MV-4-11 (cell line): ENCODE results near the gene SERPINA3.
A peak's percentile ranks its signal among the peaks of the same experiment; 100 is the strongest.
"Not testable (repeated sequence)": the region's sequence is repeated elsewhere in the genome, so short reads cannot be mapped to it uniquely, and the experiment has no call there.

Experiments
- DNase-seq: peaks from one replicate; lab custom pipeline; 2025; lab: John Stamatoyannopoulos, UW

The SERPINA3 gene

DNA sequence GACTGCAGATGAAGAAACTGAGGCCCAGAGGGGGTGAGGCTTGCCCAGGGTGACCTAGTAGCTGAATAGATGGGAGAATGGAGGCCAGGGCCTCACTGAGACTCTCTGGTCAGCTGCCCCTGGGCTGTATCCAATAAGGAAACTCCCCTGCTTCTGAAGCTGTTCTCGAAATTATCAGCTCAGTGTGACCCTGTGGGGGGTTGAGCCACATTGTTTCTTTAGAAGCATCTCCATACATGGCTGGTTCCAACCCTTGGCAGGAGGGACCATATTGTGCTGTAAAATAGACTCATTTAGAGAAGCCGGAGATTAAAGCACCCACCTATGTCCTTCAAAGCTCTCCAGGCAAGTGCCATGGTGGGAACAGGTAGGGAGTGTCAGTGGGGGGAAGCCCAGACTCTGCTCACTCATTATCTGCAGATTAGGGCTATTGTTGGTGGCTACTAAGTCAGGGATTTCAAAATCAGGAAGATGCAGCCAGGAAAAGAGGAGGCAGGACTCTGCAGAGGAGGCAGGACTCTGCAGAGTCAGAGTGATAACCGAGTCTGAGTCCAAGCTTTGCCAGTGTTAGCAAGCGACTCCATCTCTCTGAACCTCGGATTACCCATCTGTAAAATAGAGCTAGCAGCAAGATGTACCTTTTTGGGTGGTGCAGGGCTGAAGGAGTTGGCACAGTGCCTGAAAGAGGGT lies 27.5 kb upstream of the SERPINA3 start:
- DNase-seq, result no peak

- DNase-seq, result no peak
These were observed 25.6 kb upstream of the SERPINA3 start for GRCh38 chr14:94586635-94587034.

- no peak for DNase-seq
These were observed 23.9 kb upstream of the SERPINA3 start for GRCh38 chr14:94588311-94588710.

GRCh38 chr14:94591073-94591472 lies 21.1 kb upstream of the SERPINA3 start:
- no peak for DNase-seq

- DNase-seq, result no peak
These were observed 20.3 kb upstream of the SERPINA3 start for GRCh38 chr14:94591871-94592270.

GRCh38 chr14:94592457-94592856 lies 19.7 kb upstream of the SERPINA3 start:
- DNase-seq, result no peak

DNA sequence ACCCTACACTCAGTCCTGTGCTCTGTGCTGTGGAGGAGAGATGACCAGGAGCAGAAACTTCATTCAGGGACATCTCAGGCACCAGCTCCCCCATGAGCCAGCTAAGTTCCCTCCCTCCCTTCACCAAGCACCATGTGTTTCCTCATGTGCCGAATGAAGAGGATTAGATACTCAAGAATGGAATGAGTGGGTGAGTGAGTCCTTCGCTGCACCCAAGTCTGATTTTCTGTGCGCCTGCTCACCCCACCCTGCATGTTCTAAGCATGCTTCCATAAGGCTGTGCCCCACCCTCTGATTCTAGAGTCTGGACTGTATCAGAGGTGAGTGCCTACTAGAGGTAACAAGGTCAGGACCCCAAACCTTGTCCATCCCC lies 18.8 kb upstream of the SERPINA3 start:
- no peak for DNase-seq

DNA sequence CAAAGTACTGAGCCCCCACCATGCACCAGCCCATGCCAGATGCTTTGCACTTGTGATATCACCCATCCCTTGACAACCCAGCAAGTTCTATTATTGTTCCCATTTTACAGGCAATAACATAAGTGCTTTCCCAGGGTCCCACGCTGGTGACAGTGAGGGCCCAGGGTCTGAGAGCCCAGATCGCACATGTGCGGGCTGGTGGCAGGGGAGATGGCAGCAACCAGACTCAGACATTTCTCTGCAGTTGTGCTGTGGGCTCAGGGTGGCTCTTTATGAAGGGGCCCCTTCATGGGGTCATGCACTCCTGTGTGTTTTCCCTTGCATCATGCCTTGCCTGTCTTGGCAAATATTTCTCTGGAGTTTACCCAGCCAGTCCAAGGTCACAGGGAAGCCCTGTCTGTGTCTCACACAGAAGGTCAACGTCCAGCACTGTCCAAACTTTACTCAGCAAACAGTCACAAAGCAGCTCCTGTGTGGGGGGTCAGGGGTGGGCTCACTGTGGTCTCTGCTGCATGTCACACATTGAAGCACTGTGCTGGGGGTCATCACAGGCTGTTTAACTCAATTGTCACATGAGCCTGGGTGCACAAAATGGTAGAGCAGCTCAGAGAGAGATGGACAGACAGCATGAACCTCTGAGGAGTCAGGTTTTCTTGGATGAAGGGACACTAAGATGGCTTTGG lies 18.3 kb upstream of the SERPINA3 start:
- no peak for DNase-seq

GRCh38 chr14:94594441-94594840 lies 17.8 kb upstream of the SERPINA3 start:
- DNase-seq, result no peak

DNA sequence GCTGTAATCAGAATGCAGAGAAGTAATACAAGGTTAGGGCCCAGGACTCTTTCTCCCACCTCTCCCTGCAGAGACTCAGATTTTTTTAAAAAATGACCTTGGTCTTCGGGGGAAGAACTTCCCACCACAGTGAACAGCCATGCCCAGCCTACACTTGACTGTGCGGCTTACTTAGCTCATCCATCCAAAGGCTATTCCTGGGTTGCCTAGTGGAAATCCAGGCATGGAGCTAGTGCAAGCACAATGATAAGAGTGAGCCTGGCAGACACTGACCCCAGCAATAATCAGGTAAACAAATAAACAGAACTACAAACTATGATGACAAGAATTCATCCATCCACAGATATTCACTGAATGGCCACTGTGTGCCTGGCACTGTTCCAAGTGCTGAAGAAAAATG lies 16.3 kb upstream of the SERPINA3 start:
- no peak for DNase-seq

DNA sequence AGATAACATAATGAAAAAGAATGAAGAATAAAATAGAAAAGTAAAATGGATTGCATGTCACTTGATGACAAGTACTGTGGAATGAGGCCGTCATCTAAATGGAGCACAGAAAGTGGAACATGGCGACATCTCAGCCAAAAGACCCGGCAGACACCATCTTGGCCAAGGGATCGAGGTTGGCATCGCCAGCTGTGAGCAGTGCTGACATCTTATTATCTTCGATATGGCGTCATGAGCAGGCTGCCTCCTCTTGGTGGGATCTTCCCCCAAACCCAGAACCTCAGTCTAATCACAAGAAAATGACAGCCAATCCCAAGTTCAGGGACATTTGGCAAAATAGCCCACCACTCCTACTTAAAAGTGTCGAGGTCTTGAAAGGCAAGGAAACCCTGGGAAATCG lies 15.8 kb upstream of the SERPINA3 start:
- DNase-seq, result no peak

- no peak for DNase-seq
These were observed 14.4 kb upstream of the SERPINA3 start for GRCh38 chr14:94597788-94598187.

DNA sequence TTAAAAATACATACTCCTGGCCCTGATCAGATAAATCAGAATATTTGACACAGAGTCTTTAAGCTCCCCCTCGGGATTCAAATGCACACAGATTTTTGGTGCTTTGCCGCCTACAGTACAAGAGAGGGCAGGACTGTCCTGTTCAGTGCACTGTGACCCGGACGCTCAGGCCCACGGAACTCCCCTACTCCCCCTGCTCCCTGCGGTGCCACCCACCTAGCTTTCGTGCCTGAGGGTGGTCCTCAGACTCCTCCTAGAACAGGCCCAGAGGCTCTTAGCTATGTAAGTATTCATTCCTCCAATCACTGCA lies 13.7 kb upstream of the SERPINA3 start:
- DNase-seq, result no peak

DNA sequence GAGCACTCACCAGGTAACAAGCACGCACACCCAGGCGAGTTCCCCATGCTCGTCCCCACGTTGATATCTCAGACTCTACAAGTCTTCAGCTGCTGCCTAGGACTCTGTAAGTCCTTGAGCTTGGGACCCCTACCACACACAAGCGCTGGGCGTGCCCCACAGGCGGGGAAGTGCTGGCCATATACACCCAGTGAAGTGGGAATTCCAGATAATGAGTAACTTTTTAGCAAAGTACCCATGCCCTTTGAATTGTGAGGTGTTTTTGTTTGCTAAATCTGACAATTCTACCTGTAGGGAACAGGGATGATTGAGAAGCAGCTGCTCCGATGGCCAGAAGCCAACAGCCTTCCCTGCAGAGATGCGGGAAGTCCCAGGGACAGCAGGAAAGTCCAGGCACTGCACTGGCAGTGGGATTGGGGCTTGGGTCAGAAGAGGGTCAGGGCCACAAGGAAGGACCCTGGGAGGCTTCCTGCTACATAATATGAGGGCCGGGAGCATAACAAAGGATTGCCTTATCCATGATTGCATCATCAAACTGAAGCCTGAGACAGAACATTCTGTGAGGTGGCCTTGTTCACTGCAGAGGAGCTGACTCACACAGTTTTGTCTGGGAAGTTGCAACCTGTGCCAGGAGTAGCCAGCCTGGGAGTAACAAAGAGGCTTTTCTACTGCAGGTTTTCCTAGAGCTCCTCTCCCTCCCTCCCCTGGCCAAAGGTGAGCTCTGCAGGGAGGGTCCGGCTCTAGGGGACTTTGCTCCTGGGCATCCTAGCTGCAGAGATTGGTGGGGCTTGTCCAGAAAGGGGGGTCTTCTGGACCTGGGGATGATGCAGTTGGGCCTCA lies 13.2 kb upstream of the SERPINA3 start:
- peak; percentile 5 for DNase-seq

GRCh38 chr14:94599656-94600004 lies 12.6 kb upstream of the SERPINA3 start:
- DNase-seq, result no peak

DNA sequence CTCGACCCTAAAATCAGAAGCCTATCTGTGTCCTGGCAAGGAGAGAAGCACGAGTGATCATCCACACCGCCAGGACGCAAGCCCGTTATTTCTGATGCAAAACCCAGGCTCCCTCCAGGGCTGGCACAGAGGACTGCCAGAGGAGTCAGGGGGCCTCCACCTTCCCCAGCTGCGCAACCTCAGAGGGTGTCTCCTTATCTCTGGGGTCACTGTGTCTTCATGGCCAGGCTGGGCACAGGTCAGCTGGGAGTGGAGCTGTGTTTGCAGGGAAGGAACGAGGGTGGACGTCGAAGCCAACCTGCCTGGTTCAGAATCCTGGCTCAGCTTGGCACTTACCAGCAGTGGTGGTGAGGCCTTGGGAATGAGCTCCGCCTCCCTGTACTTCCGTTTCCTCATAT lies 12.0 kb upstream of the SERPINA3 start:
- DNase-seq, result no peak

GRCh38 chr14:94601884-94602391 lies 10.3 kb upstream of the SERPINA3 start:
- no peak for DNase-seq

DNA sequence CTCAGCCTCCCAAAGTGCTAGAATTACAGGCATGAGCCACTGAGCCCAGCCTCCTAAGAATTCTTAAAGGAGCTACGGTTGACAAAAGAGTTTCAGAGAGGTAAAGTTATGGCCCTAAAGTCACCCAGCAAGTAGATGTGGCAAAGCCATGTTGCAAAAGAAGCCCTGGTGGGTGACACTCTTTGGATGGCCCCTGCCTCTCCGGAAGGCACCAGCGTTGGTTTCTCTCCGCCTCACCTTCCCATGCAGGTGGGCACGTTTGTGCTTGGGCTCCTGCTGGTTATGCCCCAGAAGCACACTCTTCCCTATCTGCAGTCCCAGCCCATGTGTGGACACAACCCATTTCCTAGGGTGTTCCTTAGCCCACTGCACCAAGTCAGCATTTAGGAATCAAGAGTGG lies 9.5 kb upstream of the SERPINA3 start:
- no peak for DNase-seq

- no peak for DNase-seq
These were observed 6.8 kb upstream of the SERPINA3 start for GRCh38 chr14:94605361-94605760.

GRCh38 chr14:94608966-94609365 lies 3.2 kb upstream of the SERPINA3 start:
- DNase-seq, result not testable (repeated sequence)

DNA sequence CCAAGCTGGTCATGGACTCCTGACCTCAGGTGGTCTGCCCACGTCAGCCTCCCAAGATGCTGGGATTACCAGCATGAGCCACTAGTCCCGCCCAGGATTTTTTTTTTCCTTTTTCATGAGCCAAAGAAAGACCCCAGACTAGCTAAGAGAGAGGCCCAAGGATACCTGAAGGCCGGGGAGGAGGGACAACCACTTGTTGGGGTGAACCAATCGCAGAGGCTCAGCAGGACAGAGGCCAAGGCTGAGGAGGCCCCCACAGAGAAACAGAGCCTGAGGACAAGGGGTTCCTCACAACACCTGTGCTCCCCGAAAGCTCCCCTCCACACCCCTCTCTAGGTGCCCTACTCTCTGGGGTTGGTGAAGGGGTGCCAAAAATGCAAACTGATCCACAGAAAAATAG lies 1.0 kb upstream of the SERPINA3 start:
- DNase-seq, result no peak

DNA sequence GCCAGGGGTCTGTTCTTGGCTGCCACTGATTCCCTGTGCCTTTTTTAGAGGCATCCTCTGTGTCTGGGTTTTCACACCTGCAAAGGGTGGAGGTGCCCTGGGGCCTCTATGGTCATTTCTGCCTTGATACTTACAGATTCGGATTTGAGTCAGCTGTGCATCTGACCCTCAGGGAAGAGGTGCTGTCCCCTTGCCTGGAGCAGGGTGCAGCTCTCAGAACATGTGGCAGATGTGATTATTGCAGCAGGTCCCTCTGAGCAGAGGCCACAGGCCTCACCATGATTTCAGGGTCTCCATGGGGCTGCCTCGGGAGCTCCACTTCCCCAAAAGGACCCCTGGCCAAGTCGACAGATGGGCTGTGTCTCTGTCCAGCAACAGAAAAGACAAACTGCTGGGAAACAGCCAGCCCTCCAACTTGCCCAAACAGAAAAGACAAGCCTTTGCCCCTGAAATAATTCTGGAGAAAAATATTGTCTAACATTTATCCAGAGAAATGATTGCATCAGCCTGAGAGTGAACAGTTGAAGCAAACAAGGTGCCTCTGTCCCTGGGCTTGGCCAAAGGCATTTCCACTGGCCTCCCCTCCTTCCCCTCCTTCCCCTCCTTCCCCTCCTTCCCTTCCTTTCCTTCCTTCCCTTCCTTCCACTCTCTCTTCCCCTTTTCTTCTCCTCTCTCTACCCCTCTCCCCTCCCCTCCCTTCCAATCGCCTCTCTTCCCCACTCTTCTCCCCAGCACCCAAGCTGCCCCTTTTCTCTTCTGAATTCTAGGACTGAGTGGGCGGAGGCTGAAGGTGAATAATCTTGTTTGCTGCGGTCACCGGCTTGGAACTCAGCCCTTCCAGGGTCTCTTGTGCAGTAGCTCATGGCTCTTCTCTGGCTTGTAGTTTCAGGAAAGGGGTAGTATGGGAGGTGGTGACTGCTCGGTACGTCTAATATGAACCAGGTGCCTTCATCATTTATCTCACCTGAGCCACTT lies 676 bp downstream of the SERPINA3 start:
- no peak for DNase-seq
